ENCODE data around the gene EYS.
A peak's percentile ranks its signal among the peaks of the same experiment; 100 is the strongest.

EYS gene

GRCh38 chr6:63734923-63735322 lies 1972.1 kb downstream of the EYS start:
- no peak overlapping the region for H3K4me3 ChIP-seq (ENCODE audit: low read depth, low read length)
- DNase-seq (ENCODE audit: low read depth), result no peak
- no peak for TF ChIP-seq CTCF (IDR thresholded peaks at IDR 0.05; ENCODE audit: insufficient read depth, low read depth, low read length, missing control alignments)

- no peak for TF ChIP-seq CTCF (IDR thresholded peaks at IDR 0.05; ENCODE audit: insufficient read depth, low read depth, low read length, missing control alignments)
- no peak for DNase-seq (ENCODE audit: low read depth)
Observed at GRCh38 chr6:63732336-63732735, 1974.7 kb downstream of the EYS start.

GRCh38 chr6:63731930-63732329 lies 1975.1 kb downstream of the EYS start:
- no peak for TF ChIP-seq CTCF (IDR thresholded peaks at IDR 0.05; ENCODE audit: insufficient read depth, low read depth, low read length, missing control alignments)
- DNase-seq (ENCODE audit: low read depth), result no peak
- no peak overlapping the region for H3K4me3 ChIP-seq (ENCODE audit: low read depth, low read length)

More at GRCh38 chr6:63732336-63732735, 1974.7 kb downstream of the EYS start:
- no peak overlapping the region for H3K4me3 ChIP-seq (ENCODE audit: low read depth, low read length)

- no peak overlapping the region for H3K4me3 ChIP-seq (ENCODE audit: low read depth, low read length)
- no peak for TF ChIP-seq CTCF (IDR thresholded peaks at IDR 0.05; ENCODE audit: insufficient read depth, low read depth, low read length, missing control alignments)
- DNase-seq (ENCODE audit: low read depth), result no peak
Observed at GRCh38 chr6:63730311-63730710, 1976.7 kb downstream of the EYS start.

- no peak for DNase-seq (ENCODE audit: low read depth)
- TF ChIP-seq CTCF (IDR thresholded peaks at IDR 0.05; ENCODE audit: insufficient read depth, low read depth, low read length, missing control alignments), result no peak
- no peak overlapping the region for H3K4me3 ChIP-seq (ENCODE audit: low read depth, low read length)
Observed at GRCh38 chr6:63724721-63725120, 1982.3 kb downstream of the EYS start.

- DNase-seq (ENCODE audit: low read depth), result no peak
- TF ChIP-seq CTCF (IDR thresholded peaks at IDR 0.05; ENCODE audit: insufficient read depth, low read depth, low read length, missing control alignments), result no peak
Observed at GRCh38 chr6:63721181-63721580, 1985.8 kb downstream of the EYS start.

GRCh38 chr6:63716169-63716568 lies 1990.9 kb downstream of the EYS start:
- no peak for TF ChIP-seq CTCF (IDR thresholded peaks at IDR 0.05; ENCODE audit: insufficient read depth, low read depth, low read length, missing control alignments)
- DNase-seq (ENCODE audit: low read depth), result peak; percentile 41
- no peak overlapping the region for H3K4me3 ChIP-seq (ENCODE audit: low read depth, low read length)

More at GRCh38 chr6:63721181-63721580, 1985.8 kb downstream of the EYS start:
- H3K4me3 ChIP-seq (ENCODE audit: low read depth, low read length), result no peak overlapping the region
